IMR-90 (cell line): ENCODE results near the gene DDX24. TPM values are rescaled to one million over a fixed set of nuclear protein-coding genes. Genes with fewer than 3 reads are reported as not detected.

Experiments used
- ATAC-seq: fragments of 200-7000 bp; cut with Tn5 transposase; 2 replicates; pipeline ENCODE4 v1.9.1; 2020; ENCODE audit warnings: low read depth, mild to moderate bottlenecking, moderate library complexity
- BruUV-seq: library from RNA; stranded (reverse); fragments of 400-500 nt; replicated peaks from 2 replicates; lab custom pipeline; 2021; lab: Mats Ljungman, UMichigan
- CTCF ChIA-PET: fragments of 300-600 bp; formaldehyde crosslinking; extraction: SDS; loops from one replicate; lab custom pipeline; 2021; ENCODE audit warnings: antibody characterized with exemption; lab: Yijun Ruan, JAX
- POLR2A ChIA-PET: fragments of 300-600 bp; sonication (Branson Sonifier 250); formaldehyde crosslinking; loops from one replicate; lab custom pipeline; 2022; ENCODE audit warnings: antibody characterized with exemption; ENCODE audit not compliant: unreplicated experiment; lab: Charles Lee
- DNase-seq: peaks from one replicate; pipeline ENCODE4 v3.0.0; 2013
- H2AFZ ChIP-seq: replicated peaks from 2 replicates; pipeline ENCODE3; 2013; ENCODE audit warnings: low read length, mild to moderate bottlenecking; ENCODE audit not compliant: poor library complexity
- H2AK5ac ChIP-seq: 2 replicates; pipeline ENCODE4 v1.6.1; 2013; ENCODE audit warnings: low read depth, low read length, inconsistent platforms
- H2AK9ac ChIP-seq: replicated peaks from 2 replicates; pipeline ENCODE3; 2013; ENCODE audit warnings: mild to moderate bottlenecking, low read depth, low read length, moderate library complexity; ENCODE audit not compliant: poor library complexity
- H2BK120ac ChIP-seq: 2 replicates; pipeline ENCODE4 v1.6.1; 2013; ENCODE audit warnings: low read depth, low read length, inconsistent platforms
- H2BK15ac ChIP-seq: 3 replicates; pipeline ENCODE4 v1.6.1; 2013; ENCODE audit warnings: low read depth, low read length, inconsistent platforms
- H2BK20ac ChIP-seq: 2 replicates; pipeline ENCODE4 v1.6.1; 2013; ENCODE audit warnings: low read depth, mild to moderate bottlenecking, inconsistent platforms, low read length, moderate library complexity
- H2BK5ac ChIP-seq: 2 replicates; pipeline ENCODE4 v1.6.1; 2013; ENCODE audit warnings: mild to moderate bottlenecking, low read depth, low read length, inconsistent platforms; ENCODE audit not compliant: poor library complexity, severe bottlenecking
- H3K14ac ChIP-seq: replicated peaks from 2 replicates; pipeline ENCODE4 v1.6.1; 2013; ENCODE audit warnings: low read depth, low read length, inconsistent platforms
- H3K18ac ChIP-seq: 2 replicates; pipeline ENCODE4 v1.6.1; 2013; ENCODE audit warnings: low read depth, low read length, control low read depth
- H3K23ac ChIP-seq: 2 replicates; pipeline ENCODE4 v1.6.1; 2013; ENCODE audit warnings: low read depth, low read length, inconsistent platforms
- H3K27ac ChIP-seq: 2 replicates; pipeline ENCODE4 v1.5.1; 2013; ENCODE audit warnings: mild to moderate bottlenecking, control low read depth, low read length; ENCODE audit not compliant: insufficient read depth
- H3K27me3 ChIP-seq: 2 replicates; pipeline ENCODE4 v1.6.1; 2013; ENCODE audit warnings: low read length; ENCODE audit not compliant: control insufficient read depth, insufficient read depth
- H3K36me3 ChIP-seq: 2 replicates; pipeline ENCODE4 v1.6.1; 2013; ENCODE audit warnings: low read length, mixed read lengths; ENCODE audit not compliant: control insufficient read depth, insufficient read depth
- H3K4ac ChIP-seq: 2 replicates; pipeline ENCODE4 v1.6.1; 2013; ENCODE audit warnings: low read depth, low read length, inconsistent platforms
- H3K4me1 ChIP-seq: 2 replicates; pipeline ENCODE4 v1.6.1; 2013; ENCODE audit warnings: low read length, mixed read lengths; ENCODE audit not compliant: control insufficient read depth, insufficient read depth
- H3K4me2 ChIP-seq: 2 replicates; pipeline ENCODE4 v1.6.1; 2013; ENCODE audit warnings: low read depth, mild to moderate bottlenecking, control low read depth, low read length, moderate library complexity
- H3K4me3 ChIP-seq: 2 replicates; pipeline ENCODE4 v1.5.1; 2013; ENCODE audit warnings: low read depth, mild to moderate bottlenecking, control low read depth, low read length, moderate library complexity; ENCODE audit not compliant: insufficient read depth
- H3K56ac ChIP-seq: 2 replicates; pipeline ENCODE4 v1.6.1; 2013; ENCODE audit warnings: low read length, inconsistent platforms; ENCODE audit not compliant: insufficient read depth; ENCODE audit errors: extremely low read depth
- H3K79me1 ChIP-seq, 2 experiments: 2 replicates each; pipeline ENCODE4 v1.6.1; 2013; ENCODE audit warnings: low read length in 2 of 2, inconsistent platforms in 1 of 2, low read depth in 1 of 2
- H3K9ac ChIP-seq: 2 replicates; pipeline ENCODE4 v1.6.1; 2013; ENCODE audit warnings: low read depth, low read length, control low read depth
- H3K9me1 ChIP-seq: 2 replicates; pipeline ENCODE4 v1.6.1; 2013; ENCODE audit warnings: low read length, inconsistent platforms; ENCODE audit not compliant: insufficient read depth
- H3K9me3 ChIP-seq: 2 replicates; pipeline ENCODE4 v1.6.1; 2013; ENCODE audit warnings: low read length; ENCODE audit not compliant: control insufficient read depth, insufficient read depth
- H4K20me1 ChIP-seq: 2 replicates; pipeline ENCODE4 v1.6.1; 2013; ENCODE audit warnings: low read length, inconsistent platforms; ENCODE audit not compliant: insufficient read depth
- H4K5ac ChIP-seq: 2 replicates; pipeline ENCODE4 v1.6.1; 2013; ENCODE audit warnings: mild to moderate bottlenecking, low read depth, low read length, control low read depth
- H4K8ac ChIP-seq, 2 experiments: 2 replicates each; pipeline ENCODE4 v1.6.1; 2013; ENCODE audit warnings: low read depth in 2 of 2, low read length in 2 of 2, control low read depth in 1 of 2, inconsistent platforms in 1 of 2
- H4K91ac ChIP-seq: 2 replicates; pipeline ENCODE4 v1.6.1; 2013; ENCODE audit warnings: low read depth, low read length, inconsistent platforms; ENCODE audit not compliant: insufficient read depth
- BHLHE40 ChIP-seq: fragments of 150-350 bp; IDR thresholded peaks from 2 replicates; pipeline ENCODE4 v1.6.1; 2016; ENCODE audit warnings: mild to moderate bottlenecking, low read depth, low read length
- CEBPB ChIP-seq: IDR thresholded peaks from 2 replicates; pipeline ENCODE4 v1.6.1; 2012; ENCODE audit warnings: low read depth, low read length, improper control_type of control experiment
- CHD1 ChIP-seq: IDR thresholded peaks from 2 replicates; pipeline ENCODE4 v1.6.1; 2012; ENCODE audit warnings: low read depth, low read length, improper control_type of control experiment
- FOS ChIP-seq: fragments of 150-350 bp; IDR thresholded peaks from 2 replicates; pipeline ENCODE4 v1.6.1; 2016; ENCODE audit warnings: low read depth, low read length
- MAFK ChIP-seq: IDR thresholded peaks from 2 replicates; pipeline ENCODE4 v1.6.1; 2012; ENCODE audit warnings: low read depth, low read length, improper control_type of control experiment
- MAZ ChIP-seq: IDR thresholded peaks from 2 replicates; pipeline ENCODE4 v1.6.1; 2012; ENCODE audit warnings: low read depth, mild to moderate bottlenecking, low read length, improper control_type of control experiment, moderate library complexity, borderline replicate concordance
- MXI1 ChIP-seq: IDR thresholded peaks from 2 replicates; pipeline ENCODE4 v1.6.1; 2012; ENCODE audit warnings: low read depth, mild to moderate bottlenecking, low read length, moderate library complexity, borderline replicate concordance
- NFE2L2 ChIP-seq: fragments of 150-350 bp; IDR thresholded peaks from 2 replicates; pipeline ENCODE4 v1.6.1; 2016; ENCODE audit warnings: low read depth, mild to moderate bottlenecking, low read length
- RAD21 ChIP-seq: IDR thresholded peaks from 2 replicates; pipeline ENCODE4 v1.6.1; 2012; ENCODE audit warnings: low read length, improper control_type of control experiment
- RCOR1 ChIP-seq: IDR thresholded peaks from 2 replicates; pipeline ENCODE4 v1.6.1; 2012; ENCODE audit warnings: mild to moderate bottlenecking, low read length, improper control_type of control experiment; ENCODE audit not compliant: insufficient replicate concordance
- RFX5 ChIP-seq: IDR thresholded peaks from 2 replicates; pipeline ENCODE4 v1.8.0; 2012; ENCODE audit warnings: low read depth, mild to moderate bottlenecking, low read length, moderate library complexity
- WGBS, 2 experiments: methylation state at CpG; one replicate each; pipeline versions ENCODE4 v1.1.5 to v1.1.7; 2013; ENCODE audit warnings: missing lambda C conversion rate in 2 of 2; ENCODE audit not compliant: insufficient read length in 1 of 2; ENCODE audit errors: extremely low coverage in 2 of 2; 5-methylcytosine and 5-hydroxymethylcytosine counted together
- dilution Hi-C: fragments of 300-500 bp; cut with HindIII; formaldehyde crosslinking; loops from one replicate; pipeline ENCODE4 v1.14.3; 2018; ENCODE audit warnings: low sequenced_read_pairs; ENCODE audit not compliant: unreplicated experiment
- in situ Hi-C: fragments of 300-500 bp; cut with MboI; formaldehyde crosslinking; loops from 3 replicates; pipeline ENCODE4 v1.14.3; 2019; ENCODE audit warnings: low sequenced_read_pairs, inconsistent platforms, mixed read lengths
- intact Hi-C: fragments of 100-400 bp; cut with micrococcal nuclease; formaldehyde crosslinking; loops from 2 replicates; pipeline ENCODE4 v1.10.0; 2022
- polyA plus RNA-seq, 3 experiments: library from polyadenylated mRNA; depleted of rRNA; stranded (reverse); fragments of >200 nt; gene quantifications; 2 replicates each; pipeline ENCODE4 v1.2.3, GENCODE V29; 2012; ENCODE audit warnings: low replicate concordance in 1 of 3
- total RNA-seq: library from RNA; depleted of rRNA; stranded (reverse); fragments of >200 nt; gene quantifications from 2 replicates; pipeline ENCODE4 v1.2.3, GENCODE V29; 2012
- TF ChIP-seq, protein P1 (sequence below): fragments of 150-350 bp; IDR thresholded peaks from 2 replicates; pipeline ENCODE4 v1.6.1; 2017; ENCODE audit warnings: mild to moderate bottlenecking, antibody characterized with exemption, low read length, low read depth
- TF ChIP-seq, protein P2 (sequence below): conservative IDR thresholded peaks from 2 replicates; pipeline ENCODE4 v1.5.1; 2012; ENCODE audit warnings: mild to moderate bottlenecking, low read depth, low read length, improper control_type of control experiment

The DDX24 gene
- total and polyA plus RNA-seq, 2 of the 4 experiments (the other 2 are of a cell fraction): 134 to 155 TPM

DNA sequence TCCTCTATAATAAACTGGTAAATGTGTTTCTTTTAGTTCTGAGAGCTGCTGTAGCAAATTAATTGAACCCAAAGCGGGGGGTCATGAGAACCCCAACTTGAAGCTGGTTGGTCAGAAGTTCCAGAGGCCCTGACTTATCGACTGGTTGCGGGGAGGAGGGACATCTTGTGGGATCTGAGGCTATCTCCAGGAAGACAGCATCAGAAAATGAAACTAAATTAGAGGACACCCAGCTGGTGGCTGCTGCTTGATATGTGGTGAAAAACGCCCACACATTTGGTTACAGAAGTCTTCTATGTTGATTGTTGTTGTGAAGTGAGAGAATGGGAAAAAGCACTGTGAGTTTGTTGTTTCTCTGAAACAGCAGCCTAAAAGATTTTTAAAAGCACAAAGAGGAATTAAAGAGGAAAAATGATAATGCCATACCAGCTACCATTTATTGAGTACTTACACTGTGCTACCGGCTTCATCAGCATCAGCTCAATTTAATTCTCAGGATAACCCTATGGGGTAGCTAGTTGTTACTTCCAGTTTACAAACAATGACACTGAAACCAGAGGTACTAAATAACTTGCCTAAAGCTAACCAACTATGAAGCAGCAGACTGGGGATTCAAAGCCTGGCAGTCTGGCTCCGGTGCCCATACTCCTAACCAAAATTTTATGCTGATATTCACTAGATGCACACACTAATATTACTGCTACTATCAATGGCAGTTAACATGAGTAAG lies 24.3 kb downstream of the DDX24 start:
- no TSS peak for BruUV-seq
- Histone ChIP-seq H3K27ac (no peak overlapping the region), H3K18ac (no peak overlapping the region)

More for the DNA sequence above, 24.3 kb downstream of the DDX24 start:
- Histone ChIP-seq H3K56ac (no peak overlapping the region), H2BK120ac (no peak overlapping the region), H3K14ac (no peak overlapping the region), H3K4ac (no peak overlapping the region), H3K9me3 (no peaks in the 10 kb centered on the region), H2AK9ac (no peak overlapping the region), H4K5ac (no peak overlapping the region), H3K4me2 (no peak overlapping the region), H3K27me3 (no peaks in the 10 kb centered on the region), H4K20me1 (no peaks in the 10 kb centered on the region; the same call in 1 of the 2 replicates), H3K23ac (no peak overlapping the region), H3K4me1 (no peaks in the 10 kb centered on the region), H4K91ac (no peak overlapping the region), H2BK15ac (no peak overlapping the region), H3K9ac (no peak overlapping the region), H2BK20ac (no peak overlapping the region), H3K79me1 (peaks cover 29 to 44% of the 10 kb centered on the region in 2 experiments), H3K4me3 (no peak overlapping the region), H2AFZ (no peak overlapping the region), H3K36me3 (peaks cover 74% of the 10 kb centered on the region), H4K8ac (no peak overlapping the region), H3K9me1 (no peaks in the 10 kb centered on the region; the same call in 1 of the 2 replicates), H2AK5ac (no peak overlapping the region), H2BK5ac (no peak overlapping the region)
- intact Hi-C loops: no loop called here
- ChIA-PET POLR2A (no interaction called here), CTCF (interaction anchor here (0.8 to 1.4 kb wide), 3 partner anchors 9 to 80 kb away, joined by 3 to 4 read pairs (median 4); no protein-coding TSS in a partner anchor)
- dilution Hi-C loops: no loop called here
- 94% methylated on average over 3 of the region's 6 CpGs; no CpG with 5 or more reads in 1 of the 2 experiments for WGBS, 2 experiments
- TF ChIP-seq RAD21 (no peak), NFE2L2 (no peak), MAZ (no peak), MXI1 (no peak), MAFK (no peak), FOS (no peak), BHLHE40 (no peak), RFX5 (no peak), CEBPB (no peak), CHD1 (no peak), RCOR1 (no peak)
- TF ChIP-seq, protein P1, sequence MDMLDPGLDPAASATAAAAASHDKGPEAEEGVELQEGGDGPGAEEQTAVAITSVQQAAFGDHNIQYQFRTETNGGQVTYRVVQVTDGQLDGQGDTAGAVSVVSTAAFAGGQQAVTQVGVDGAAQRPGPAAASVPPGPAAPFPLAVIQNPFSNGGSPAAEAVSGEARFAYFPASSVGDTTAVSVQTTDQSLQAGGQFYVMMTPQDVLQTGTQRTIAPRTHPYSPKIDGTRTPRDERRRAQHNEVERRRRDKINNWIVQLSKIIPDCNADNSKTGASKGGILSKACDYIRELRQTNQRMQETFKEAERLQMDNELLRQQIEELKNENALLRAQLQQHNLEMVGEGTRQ: no peak
- TF ChIP-seq, protein P2, sequence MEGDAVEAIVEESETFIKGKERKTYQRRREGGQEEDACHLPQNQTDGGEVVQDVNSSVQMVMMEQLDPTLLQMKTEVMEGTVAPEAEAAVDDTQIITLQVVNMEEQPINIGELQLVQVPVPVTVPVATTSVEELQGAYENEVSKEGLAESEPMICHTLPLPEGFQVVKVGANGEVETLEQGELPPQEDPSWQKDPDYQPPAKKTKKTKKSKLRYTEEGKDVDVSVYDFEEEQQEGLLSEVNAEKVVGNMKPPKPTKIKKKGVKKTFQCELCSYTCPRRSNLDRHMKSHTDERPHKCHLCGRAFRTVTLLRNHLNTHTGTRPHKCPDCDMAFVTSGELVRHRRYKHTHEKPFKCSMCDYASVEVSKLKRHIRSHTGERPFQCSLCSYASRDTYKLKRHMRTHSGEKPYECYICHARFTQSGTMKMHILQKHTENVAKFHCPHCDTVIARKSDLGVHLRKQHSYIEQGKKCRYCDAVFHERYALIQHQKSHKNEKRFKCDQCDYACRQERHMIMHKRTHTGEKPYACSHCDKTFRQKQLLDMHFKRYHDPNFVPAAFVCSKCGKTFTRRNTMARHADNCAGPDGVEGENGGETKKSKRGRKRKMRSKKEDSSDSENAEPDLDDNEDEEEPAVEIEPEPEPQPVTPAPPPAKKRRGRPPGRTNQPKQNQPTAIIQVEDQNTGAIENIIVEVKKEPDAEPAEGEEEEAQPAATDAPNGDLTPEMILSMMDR: no peak
- in situ Hi-C loops: no loop called here
- ATAC-seq (no peak), DNase-seq (no peak)
